ENCODE measurements around the gene ATG16L2.

- TF ChIP-seq YY1 (IDR thresholded peaks at IDR 0.05; ENCODE audit: insufficient read depth, insufficient read length) = no peak
- TF ChIP-seq ZNF274 (IDR thresholded peaks at IDR 0.05; ENCODE audit: low read depth, low read length) = no peak
Observed at GRCh38 chr11:72840780-72841179, 26.6 kb downstream of the ATG16L2 start.
